Measurements from ENCODE around the gene BRD3OS.

DNA sequence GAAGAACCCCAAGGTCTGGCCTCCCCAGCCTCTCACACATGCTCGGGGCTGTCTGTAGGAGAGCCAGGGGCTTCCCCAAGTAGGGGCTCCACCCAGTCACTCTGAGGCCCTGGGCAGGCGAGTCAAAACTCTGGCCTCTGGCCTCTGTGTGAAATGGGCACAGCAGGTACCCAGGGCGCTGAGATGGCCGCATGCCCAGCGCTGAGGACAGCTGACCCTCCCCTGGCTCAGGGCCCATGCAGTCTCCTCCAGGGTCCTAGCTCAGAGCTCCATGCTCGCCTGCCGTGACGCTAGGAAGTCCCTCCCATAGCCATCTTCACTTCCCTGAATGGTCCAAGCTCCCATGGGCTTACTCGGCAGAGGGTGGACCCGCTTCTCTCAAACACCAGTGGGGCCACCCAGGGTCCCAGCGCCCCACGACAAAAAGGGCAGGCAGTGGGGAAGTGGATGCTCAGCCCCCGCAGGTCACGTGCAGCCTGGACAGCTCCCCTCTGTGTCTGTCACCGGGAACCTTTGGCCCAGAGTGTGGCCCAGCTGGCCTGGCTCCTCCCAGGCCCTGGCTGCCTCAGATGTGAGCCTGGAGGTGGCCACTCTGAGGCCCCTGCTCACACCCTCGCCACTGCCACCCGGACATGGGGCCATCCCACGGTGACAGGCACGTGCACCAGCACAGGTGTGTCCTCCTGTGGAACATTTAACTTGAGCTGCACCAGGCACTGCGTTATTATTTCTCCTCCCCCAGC lies 21.0 kb upstream of the BRD3OS start:
- TF ChIP-seq CEBPB (IDR thresholded peaks at IDR 0.05) (no peak), EP300 (IDR thresholded peaks at IDR 0.05; ENCODE audit: borderline replicate concordance) (no peak), TAF1 (IDR thresholded peaks at IDR 0.05; ENCODE audit: low read depth) (no peak), YY1 (IDR thresholded peaks at IDR 0.05; ENCODE audit: low read depth) (no peak), FOXM1 (IDR thresholded peaks at IDR 0.05; ENCODE audit: borderline replicate concordance, low read depth) (no peak), NFIC (IDR thresholded peaks at IDR 0.05) (no peak; the same call in 1 of the 2 replicates), TEAD4 (IDR thresholded peaks at IDR 0.05) (no peak), RAD21 (IDR thresholded peaks at IDR 0.05; ENCODE audit: low read depth) (no peak)
- TF ChIP-seq, protein P1, sequence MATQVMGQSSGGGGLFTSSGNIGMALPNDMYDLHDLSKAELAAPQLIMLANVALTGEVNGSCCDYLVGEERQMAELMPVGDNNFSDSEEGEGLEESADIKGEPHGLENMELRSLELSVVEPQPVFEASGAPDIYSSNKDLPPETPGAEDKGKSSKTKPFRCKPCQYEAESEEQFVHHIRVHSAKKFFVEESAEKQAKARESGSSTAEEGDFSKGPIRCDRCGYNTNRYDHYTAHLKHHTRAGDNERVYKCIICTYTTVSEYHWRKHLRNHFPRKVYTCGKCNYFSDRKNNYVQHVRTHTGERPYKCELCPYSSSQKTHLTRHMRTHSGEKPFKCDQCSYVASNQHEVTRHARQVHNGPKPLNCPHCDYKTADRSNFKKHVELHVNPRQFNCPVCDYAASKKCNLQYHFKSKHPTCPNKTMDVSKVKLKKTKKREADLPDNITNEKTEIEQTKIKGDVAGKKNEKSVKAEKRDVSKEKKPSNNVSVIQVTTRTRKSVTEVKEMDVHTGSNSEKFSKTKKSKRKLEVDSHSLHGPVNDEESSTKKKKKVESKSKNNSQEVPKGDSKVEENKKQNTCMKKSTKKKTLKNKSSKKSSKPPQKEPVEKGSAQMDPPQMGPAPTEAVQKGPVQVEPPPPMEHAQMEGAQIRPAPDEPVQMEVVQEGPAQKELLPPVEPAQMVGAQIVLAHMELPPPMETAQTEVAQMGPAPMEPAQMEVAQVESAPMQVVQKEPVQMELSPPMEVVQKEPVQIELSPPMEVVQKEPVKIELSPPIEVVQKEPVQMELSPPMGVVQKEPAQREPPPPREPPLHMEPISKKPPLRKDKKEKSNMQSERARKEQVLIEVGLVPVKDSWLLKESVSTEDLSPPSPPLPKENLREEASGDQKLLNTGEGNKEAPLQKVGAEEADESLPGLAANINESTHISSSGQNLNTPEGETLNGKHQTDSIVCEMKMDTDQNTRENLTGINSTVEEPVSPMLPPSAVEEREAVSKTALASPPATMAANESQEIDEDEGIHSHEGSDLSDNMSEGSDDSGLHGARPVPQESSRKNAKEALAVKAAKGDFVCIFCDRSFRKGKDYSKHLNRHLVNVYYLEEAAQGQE (IDR thresholded peaks at IDR 0.05; ENCODE audit: low read depth) = peak; percentile 44; the same call in 1 of the 2 replicates
- TF ChIP-seq, protein P2, sequence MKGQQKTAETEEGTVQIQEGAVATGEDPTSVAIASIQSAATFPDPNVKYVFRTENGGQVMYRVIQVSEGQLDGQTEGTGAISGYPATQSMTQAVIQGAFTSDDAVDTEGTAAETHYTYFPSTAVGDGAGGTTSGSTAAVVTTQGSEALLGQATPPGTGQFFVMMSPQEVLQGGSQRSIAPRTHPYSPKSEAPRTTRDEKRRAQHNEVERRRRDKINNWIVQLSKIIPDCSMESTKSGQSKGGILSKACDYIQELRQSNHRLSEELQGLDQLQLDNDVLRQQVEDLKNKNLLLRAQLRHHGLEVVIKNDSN (IDR thresholded peaks at IDR 0.05) = peak; percentile 75
- TF ChIP-seq, protein P3, sequence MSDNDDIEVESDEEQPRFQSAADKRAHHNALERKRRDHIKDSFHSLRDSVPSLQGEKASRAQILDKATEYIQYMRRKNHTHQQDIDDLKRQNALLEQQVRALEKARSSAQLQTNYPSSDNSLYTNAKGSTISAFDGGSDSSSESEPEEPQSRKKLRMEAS (IDR thresholded peaks at IDR 0.05) = no peak

Measured in Ishikawa (cell line).